Fibroblast of villous mesenchyme (primary cell): ENCODE results near the gene TBX2. TPM values are rescaled to one million over a fixed set of nuclear protein-coding genes. Genes with fewer than 3 reads are reported as not detected.

Experiments
- DNase-seq: peaks from one replicate; pipeline ENCODE4 v3.0.0-alpha.2; 2010; ENCODE audit warnings: low read depth
- H3K4me3 ChIP-seq: 2 replicates; pipeline ENCODE4 v1.5.1; 2011; ENCODE audit warnings: low read depth, mild to moderate bottlenecking, low read length
- CTCF ChIP-seq: IDR thresholded peaks from 2 replicates; pipeline ENCODE4 v1.5.1; 2012; ENCODE audit warnings: low read depth, mild to moderate bottlenecking, low read length; ENCODE audit not compliant: insufficient read depth
- total RNA-seq: library from RNA; depleted of rRNA; stranded (reverse); fragments of >200 nt; gene quantifications from 2 replicates; pipeline ENCODE4 v1.2.3, GENCODE V29; 2012

The TBX2 gene
- total RNA-seq, 1 donor = 12.5 TPM

- TF ChIP-seq CTCF = no peak
- DNase-seq = no peak
- no peak overlapping the region for H3K4me3 ChIP-seq
These were observed 58.9 kb downstream of the TBX2 start for GRCh38 chr17:61458421-61459141.

Other genes with a start within 250 kb of the TBX2 start
- gene TBX4, start 52.6 kb downstream of the TBX2 start, total RNA-seq = not detected in 2 replicates
- not detected in 2 replicates for gene NACA2, start 191.4 kb downstream of the TBX2 start, total RNA-seq